Left ventricle myocardium superior (tissue), 1 donor: ENCODE data around the gene METTL13. TPM values are rescaled to one million over a fixed set of nuclear protein-coding genes. Genes with fewer than 3 reads are reported as not detected.

Experiments
- ATAC-seq: fragments of 200-7000 bp; cut with Tn5 transposase; one replicate; pipeline ENCODE4 v1.9.1; 2020; ENCODE audit warnings: mild to moderate bottlenecking, moderate library complexity
- DNase-seq: peaks from one replicate; pipeline ENCODE4 v3.0.0-alpha.2; 2020
- intact Hi-C: fragments of 100-400 bp; cut with micrococcal nuclease; formaldehyde crosslinking; loops from one replicate; pipeline ENCODE4 v1.11.0; 2022
- long read RNA-seq: library from polyadenylated mRNA; unstranded; transcript quantifications from one replicate; pipeline ENCODE4 v2.0.0, GENCODE V29; 2021
- total RNA-seq: library from RNA; stranded (reverse); fragmentation: NEBNext Ultra II Directional; extraction: Animal tissue kit (Norgen Biotek cat#: 25700); gene quantifications from one replicate; pipeline ENCODE4 v1.2.1, GENCODE V29; 2021
- donor health status: DM: no; HTN: yes; CAD: no; lungs with severe emphysema.

The METTL13 gene, protein sequence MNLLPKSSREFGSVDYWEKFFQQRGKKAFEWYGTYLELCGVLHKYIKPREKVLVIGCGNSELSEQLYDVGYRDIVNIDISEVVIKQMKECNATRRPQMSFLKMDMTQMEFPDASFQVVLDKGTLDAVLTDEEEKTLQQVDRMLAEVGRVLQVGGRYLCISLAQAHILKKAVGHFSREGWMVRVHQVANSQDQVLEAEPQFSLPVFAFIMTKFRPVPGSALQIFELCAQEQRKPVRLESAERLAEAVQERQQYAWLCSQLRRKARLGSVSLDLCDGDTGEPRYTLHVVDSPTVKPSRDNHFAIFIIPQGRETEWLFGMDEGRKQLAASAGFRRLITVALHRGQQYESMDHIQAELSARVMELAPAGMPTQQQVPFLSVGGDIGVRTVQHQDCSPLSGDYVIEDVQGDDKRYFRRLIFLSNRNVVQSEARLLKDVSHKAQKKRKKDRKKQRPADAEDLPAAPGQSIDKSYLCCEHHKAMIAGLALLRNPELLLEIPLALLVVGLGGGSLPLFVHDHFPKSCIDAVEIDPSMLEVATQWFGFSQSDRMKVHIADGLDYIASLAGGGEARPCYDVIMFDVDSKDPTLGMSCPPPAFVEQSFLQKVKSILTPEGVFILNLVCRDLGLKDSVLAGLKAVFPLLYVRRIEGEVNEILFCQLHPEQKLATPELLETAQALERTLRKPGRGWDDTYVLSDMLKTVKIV
- 18.8 TPM for total RNA-seq
- long read RNA-seq, transcript METTL13-201 (8 exons, 3,327 nt) = major isoform, 24 of 40 reads
- long read RNA-seq, partial matches to known transcripts = 5 of 40 reads
- long read RNA-seq, other reads (novel, unspliced or antisense) = 9 of 40 reads

DNA sequence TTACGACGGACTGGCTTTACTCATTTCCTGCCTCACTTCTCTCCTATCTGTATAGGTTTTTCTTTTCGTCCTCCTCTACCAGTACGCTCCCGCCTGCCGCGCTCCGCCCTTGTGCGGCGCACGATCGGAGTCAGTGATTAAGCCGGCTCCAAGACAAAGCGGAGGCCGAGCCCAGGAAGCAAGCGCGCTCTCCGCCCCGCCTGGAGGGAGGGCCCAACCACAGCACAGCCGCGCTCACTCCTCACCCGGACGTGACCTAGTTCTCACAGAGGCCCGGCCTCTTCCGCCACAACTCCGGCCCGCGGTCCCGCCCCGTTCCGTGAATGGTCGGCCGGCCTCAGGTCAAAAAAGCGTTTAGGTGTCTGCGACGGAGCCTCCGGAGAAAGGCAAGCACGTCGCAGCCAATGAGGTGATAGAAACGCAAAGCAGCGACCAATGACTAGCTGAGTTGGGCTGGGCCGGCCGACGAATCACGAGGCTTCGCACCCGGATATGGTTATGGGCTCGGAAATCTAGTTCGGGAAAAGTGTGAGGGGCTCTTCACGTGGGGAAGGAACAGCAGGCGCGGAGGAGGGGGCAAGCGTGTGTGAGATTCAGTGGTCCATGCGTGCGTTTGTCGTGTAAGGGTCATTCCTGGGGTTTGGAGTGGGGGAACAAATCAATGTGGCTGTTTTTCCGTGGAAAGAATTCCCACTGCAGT, at the start of gene METTL13:
TSS of gene METTL13 (plus strand) at position 485 of the 700 bp plus-strand sequence. CDS start 308 bp downstream, outside the sequence.
- DNase-seq (peak; percentile 99), ATAC-seq (peak; percentile 100)
- intact Hi-C loops = no loop called here

DNA sequence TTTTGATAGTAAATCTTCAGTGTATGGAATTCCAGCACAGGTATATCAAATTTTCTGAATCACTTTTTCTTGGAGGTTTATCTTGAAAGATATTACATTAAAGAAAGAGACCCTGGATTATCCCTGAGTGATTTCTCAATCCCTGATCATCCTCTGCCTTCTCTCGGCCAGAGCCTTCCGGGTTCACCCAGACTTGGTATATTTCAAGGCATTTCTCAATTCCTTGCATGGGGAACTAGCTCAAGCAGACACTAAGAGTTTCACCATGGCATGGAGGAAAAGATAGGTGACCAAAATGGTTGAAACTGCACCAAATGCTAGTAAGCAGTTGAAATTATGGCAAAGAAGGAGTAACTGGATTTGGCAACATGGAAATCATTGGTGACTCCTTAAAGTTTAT, 45.3 kb upstream of the METTL13 start:
- DNase-seq (no peak), ATAC-seq (no peak)
- intact Hi-C loops = no loop called here

DNA sequence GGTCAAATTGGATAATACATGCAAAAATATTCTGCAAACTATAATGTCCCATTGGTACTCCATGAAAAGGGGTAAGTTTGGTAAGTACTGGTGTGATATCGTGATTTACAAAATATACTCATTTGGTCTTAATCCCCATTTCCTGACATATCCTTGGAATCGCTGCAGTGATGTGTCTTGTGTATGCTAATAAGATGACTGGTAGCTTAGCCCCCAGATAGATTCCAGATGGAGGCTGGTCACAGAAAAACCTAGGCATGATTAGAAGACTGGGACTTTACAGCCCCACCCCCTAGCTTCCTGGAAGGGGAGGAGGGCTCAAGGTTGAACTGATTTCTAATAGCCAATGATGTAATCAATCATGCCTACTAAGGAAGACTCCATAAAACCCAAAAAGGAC, 42.5 kb upstream of the METTL13 start:
- ATAC-seq (no peak), DNase-seq (no peak)
- intact Hi-C loops = no loop called here

DNA sequence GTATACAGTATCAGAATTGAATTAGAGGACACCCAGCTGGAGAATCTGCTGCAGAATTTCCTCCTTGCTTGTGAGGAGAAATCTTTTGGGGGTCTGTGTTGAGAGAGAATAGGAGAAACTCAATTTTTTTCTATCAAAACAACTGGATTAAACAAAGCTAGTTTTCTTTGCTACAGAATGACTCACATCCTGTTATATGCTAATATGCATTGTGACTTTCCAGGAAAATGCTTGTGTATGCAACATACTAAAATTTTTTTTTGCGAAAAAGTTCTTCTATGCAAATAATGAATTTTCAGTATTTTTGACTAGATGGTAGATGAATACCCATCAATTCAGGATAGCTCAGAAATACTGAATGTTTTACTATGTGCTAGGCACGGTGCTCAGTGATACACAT, 41.8 kb upstream of the METTL13 start:
- intact Hi-C loops = loop anchor here (5.0 kb wide), 1 partner anchor 38 kb away; no protein-coding TSS in a partner anchor
- DNase-seq = no peak
- ATAC-seq = no peak

DNA sequence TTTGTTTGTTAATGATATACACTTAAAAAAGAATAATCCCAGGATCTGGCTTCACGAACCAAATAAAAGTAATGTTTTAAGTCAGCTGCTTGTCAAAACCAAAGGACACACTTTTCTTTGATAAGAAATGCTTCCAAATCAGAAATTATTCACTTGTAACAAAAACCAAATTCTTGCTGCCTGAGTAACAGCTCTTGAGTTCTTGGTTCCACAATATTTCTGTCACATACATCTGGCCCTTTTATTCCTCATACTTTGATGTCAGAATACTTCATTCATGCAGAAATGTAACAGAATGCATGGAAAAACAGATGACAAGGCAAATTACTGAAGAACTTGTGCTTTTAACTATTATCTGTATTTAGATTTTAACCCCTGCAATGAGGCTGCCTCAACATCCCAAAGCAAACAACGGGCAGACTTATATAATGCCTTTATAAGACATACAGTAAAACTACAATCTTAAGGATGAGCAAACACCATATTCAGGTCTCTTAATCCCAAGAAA, 41.0 kb upstream of the METTL13 start:
- DNase-seq (no peak), ATAC-seq (no peak)
- intact Hi-C loops = loop anchor here (5.0 kb wide), 1 partner anchor 37 kb away; no protein-coding TSS in a partner anchor

DNA sequence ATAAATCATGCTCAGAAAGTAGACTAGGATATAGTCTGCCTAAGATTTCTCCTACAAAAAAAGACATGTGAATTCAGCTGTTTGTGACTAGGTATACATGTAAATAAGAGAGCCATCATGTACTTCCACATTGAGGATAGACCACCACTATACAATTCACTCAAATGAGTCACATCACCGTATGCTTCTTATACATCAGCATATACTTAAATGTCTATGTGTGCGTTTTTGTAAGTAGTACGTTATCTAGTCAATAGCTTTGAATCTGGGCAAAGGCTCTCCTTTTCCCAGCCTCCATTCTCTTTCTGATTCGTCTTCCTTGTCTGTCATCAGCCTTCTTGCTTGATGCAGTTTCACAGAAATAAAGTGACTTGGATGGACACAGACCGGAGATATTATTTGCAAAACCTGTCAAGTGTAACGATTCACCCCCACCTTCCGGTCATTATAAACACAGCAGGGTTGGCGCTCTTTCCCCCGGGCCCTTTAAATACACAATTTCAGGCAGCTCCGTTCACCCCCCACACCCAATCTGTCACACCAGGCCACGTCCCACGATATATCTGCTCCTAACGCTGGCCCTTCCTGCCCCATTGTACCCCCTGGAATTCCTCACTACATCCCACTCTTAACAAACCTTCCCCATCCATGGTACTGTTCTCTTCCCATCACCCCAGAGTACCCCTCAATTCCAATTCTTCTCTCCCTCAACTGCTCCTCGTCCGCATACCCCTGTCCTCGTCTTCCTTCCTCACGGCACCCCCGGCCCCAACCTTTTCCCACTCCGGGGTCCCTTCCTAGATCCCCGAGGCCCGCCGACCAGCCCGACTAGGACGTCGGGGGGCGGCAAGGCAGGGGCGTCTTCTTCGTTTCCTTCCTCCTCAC, 40.2 kb upstream of the METTL13 start:
- intact Hi-C loops = loop anchor here (5.0 kb wide), 1 partner anchor 36 kb away; no protein-coding TSS in a partner anchor
- peak; percentile 61 for ATAC-seq
- DNase-seq = peak; percentile 52

DNA sequence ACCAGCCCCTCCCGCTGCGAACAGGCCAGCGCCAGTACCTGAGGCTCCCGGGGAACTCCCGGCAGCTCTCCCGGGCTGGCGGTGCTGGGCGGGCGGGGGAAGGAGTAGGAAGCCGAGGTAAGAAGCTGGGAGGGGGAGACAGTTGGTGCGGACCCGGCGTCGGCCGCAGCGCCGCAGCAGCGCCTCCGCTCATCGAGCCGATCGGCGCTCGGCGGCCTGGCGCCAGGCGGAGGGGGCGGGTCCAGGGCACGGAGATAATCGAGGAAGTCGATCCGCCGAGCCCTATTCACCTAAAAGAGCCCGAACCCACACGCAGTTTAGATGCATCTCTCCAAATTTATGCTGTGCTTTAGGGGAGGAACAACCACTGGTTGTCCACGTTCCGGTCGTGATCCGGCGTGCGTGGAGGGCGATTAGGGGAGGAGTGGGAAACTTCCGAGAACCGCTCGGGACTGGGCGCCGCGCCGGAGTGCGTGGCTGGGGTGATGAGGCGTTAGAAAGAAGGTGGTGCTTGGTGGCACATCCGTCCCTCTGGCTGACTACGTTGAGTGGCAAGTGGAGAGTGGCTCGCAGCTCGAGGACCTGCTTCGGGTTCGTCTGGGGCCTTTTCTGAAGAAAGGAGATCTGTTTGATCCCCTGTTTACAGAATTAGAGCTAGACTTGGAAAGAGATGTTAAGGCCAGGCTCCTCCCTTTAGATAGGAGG, 39.4 kb upstream of the METTL13 start, which contains the start of gene VAMP4:
TSS of gene VAMP4 (minus strand) at position 194 of the 705 bp plus-strand sequence. CDS start 3,651 bp downstream, outside the sequence.
- DNase-seq (peak; percentile 92), ATAC-seq (peak; percentile 95)
- intact Hi-C loops = loop anchor here (5.0 kb wide), 1 partner anchor 35 kb away; no protein-coding TSS in a partner anchor

DNA sequence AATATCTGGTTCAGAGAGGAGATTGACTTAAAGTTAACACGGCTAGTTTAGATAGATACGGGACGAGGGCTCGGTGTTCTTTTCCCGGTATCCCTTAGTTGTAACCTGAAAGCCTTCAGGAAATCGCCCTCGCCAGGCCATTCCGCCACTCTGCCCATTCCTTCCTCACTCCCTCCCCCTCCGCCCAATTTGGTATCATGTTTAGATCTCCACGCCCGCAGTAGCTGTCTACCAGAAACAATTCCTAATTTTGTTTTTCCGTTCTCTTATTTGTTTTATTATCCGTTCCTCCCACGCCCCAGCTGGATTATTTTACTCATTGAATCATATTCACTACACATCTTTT, 38.9 kb upstream of the METTL13 start:
- ATAC-seq = peak; percentile 64
- DNase-seq = peak; percentile 47
- intact Hi-C loops = loop anchor here (5.0 kb wide), 1 partner anchor 35 kb away; no protein-coding TSS in a partner anchor

DNA sequence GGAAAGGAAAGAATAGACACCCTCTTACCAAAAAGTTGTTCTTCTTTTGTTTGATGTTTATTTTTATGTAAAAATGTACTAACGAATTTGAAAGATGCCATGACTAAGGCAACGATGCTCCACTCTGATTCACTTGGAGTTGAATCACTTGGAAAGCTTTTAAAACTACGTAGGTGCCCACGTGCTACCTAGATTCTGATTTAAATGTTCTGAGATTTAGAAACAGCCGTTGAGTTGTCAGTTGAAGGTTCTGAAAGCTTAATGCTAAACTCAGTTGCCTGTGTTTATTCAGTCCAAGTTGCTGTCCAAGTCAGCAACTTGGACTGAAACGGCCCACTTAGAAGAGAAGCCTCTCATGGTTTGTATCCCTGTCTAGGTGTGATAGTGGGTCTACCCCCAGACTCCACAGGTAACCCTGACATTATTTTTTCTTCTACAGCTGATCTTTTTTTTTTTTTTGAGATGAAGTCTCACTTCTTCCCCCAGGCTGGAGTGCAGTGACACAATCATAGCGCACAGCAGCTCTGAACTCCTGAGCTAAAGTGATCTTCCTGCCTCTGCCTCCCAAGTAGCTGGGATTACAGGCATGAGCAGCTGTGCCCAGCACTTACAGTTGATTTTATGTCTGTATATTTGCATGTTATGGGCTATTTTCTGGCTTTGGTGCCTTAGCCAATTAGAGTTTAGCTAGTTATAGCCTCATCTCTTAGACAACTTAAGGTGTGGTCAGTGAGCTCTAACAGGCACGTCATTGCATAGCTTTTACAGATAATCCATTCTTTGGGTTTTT, 38.2 kb upstream of the METTL13 start:
- DNase-seq (no peak), ATAC-seq (peak; percentile 16)
- intact Hi-C loops = loop anchor here (5.0 kb wide), 1 partner anchor 34 kb away; no protein-coding TSS in a partner anchor

DNA sequence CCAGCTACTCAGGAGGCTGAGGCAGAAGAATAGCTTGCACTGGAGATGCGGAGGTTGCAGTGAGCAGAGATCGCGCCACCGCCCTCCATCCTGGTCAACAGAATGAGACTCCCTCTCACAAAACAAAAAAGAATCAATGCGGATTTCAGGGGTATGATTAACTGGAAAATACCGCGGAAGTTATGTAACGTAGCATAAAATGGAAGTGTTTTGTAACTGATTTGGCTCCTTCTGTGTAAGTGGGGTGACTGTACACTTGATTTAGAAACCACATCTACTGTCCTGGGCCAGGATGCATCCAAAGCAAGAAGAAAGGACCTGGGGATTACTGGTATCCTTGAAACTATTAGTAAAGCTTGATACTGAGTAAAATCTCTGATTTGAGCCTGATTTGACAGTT, 36.5 kb upstream of the METTL13 start:
- intact Hi-C loops = loop anchor here (5.0 kb wide), 1 partner anchor 32 kb away; no protein-coding TSS in a partner anchor
- ATAC-seq (no peak), DNase-seq (no peak)

DNA sequence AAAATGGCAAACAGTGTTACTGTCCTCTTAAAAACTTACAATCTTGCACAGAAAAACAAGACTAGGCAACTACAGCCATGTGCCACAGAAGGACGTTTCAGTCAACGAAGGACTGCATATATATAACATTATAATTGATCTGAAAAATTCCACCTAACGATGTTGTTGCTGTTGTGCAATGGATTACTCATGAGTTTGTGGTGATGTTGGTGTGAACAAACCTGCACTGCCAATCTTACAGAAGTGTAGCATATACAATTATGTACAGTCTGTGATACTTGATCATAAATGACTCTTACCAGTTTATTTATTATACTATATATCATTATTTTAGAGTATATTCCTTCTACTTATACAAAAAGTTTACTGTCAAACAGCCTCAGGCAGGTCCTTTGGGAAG, 32.8 kb upstream of the METTL13 start:
- no peak for DNase-seq
- intact Hi-C loops = no loop called here
- ATAC-seq = no peak

DNA sequence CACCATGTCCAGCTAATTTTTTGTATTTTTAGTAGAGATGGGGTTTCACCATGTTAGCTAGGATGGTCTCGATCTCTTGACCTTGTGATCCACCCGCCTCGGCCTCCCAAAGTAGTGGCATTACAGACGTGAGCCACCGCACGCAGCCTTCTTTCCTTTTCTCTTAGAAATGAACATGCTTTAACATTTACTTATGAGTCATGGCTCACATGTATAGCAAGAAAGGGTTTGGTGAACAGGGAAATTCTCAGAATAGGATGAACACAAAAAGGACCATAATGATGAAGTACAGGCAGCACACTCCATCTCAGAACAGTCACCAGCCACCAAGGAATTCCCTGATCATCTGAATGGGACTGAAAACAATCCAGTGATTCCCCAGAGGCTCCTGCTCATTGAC, 30.2 kb upstream of the METTL13 start:
- intact Hi-C loops = no loop called here
- no peak for DNase-seq
- ATAC-seq = no peak

DNA sequence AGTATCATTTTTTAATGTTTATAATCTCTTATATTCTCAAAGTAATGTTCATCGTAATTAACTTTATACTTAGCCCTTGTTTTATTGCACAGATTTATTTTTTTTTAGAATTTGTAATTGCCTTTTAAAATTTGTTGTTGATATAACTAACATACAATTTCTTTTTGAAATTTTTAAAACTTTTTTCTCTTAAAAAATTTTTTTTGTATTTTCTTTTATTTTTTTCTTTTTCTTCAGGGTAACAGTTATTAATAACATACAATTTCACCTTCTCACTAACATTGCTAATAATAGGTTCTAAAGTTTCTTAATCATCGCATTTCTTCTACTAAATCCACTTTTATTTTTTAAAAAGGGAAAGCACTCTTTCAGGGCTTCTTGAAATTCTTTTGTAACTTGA, 28.3 kb upstream of the METTL13 start:
- ATAC-seq (no peak), DNase-seq (no peak)
- intact Hi-C loops = no loop called here

DNA sequence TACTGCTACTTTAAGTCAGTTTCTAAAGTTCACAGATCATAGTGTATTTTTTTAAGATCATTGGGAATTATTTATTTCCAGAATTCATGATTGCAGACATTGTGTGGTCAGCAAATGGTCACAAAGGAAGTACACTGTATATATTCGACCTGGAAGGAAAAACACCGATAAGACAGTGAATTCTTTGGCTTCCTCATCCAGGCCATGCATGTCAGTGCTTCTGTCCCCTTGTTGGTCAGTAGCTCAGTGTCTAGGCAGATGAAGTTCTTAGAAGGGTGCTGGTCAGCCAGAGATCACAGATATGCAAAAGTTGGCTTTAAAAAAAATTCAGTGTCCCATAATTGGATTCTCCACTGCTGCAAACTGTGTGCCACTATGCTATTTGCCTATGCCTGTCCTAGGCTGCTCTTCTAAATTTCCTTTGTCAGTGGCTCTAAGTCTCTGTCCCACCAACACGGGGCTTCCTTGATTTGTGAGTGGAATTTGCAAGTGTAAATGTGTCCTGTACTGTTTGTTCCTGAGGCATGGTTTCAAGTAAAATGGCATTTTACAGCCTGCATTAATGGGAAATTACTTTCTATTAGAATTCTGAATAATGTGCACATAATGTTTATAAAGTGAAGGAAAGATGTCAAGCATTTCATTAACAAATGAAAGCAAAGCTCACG, 27.6 kb upstream of the METTL13 start:
- intact Hi-C loops = no loop called here
- ATAC-seq (no peak), DNase-seq (no peak)

DNA sequence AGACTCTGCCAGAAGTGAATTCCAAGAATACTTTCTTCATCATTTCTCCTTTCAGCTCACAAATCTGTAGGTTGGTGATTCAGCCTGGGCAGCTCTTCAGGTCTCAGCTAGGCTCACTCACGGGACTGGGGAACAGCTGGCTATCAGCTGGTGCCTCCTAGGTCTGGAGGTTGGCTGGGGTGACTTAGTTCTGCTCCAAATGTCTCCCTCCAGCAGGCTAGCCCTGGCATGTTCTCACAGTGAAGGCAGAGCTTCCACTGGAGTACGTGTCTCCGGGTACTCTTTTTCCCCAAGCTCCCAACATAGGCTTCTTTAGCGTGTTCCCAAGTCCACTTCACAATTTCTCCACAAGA, 27.1 kb upstream of the METTL13 start:
- no peak for DNase-seq
- no peak for ATAC-seq

DNA sequence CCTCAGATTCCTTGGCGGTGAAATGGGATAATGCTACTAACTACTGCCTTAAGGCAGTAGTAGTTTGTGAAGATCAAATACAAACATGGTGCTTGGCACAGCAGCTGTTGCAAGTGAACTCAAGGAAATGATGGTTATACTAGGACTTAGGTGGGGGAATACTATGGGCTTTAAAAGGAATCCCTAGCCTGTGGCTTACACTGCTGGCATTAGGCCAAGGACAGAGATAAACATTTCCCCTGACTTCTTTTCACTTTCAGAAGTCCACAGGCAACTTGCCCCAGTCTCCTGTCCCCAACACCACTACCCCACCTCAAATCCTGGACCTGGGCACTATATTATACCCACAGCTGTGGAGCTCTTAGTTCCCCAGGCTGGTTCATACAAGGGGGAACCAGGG, 26.5 kb upstream of the METTL13 start:
- ATAC-seq (no peak), DNase-seq (no peak)
- intact Hi-C loops = no loop called here

More for the DNA sequence above, 27.1 kb upstream of the METTL13 start:
- intact Hi-C loops = no loop called here
